Activated naive CD4-positive, alpha-beta T cell treated with anti-CD3 and anti-CD28 coated beads, Interleukin-2, amount 50 U/mL, for 72 hours (primary cell): ENCODE data around the gene TXNDC2. TPM values are rescaled to one million over a fixed set of nuclear protein-coding genes. Genes with fewer than 3 reads are reported as not detected.
A peak's percentile ranks its signal among the peaks of the same experiment; 100 is the strongest.
"Not testable (repeated sequence)": the region's sequence is repeated elsewhere in the genome, so short reads cannot be mapped to it uniquely, and the experiment has no call there.

ENCODE experiments used
- ATAC-seq, 2 donors: fragments of 150-1000 bp; cut with Tn5 transposase; 2 replicates each; pipeline ENCODE4 v1.10.0; 2021; ENCODE audit warnings: mild to moderate bottlenecking in 2 of 2, moderate library complexity in 2 of 2
- DNase-seq, 2 donors: peaks; one replicate each; pipeline ENCODE4 v3.0.0; 2021 to 2022; ENCODE audit warnings: low spot score in 2 of 2
- H3K27ac Mint-ChIP-seq, 2 donors: one replicate each; pipeline ENCODE4 v1.8.0; 2022; ENCODE audit warnings: mild to moderate bottlenecking in 2 of 2, mixed read lengths in 2 of 2
- H3K36me3 Mint-ChIP-seq, 2 donors: one replicate each; pipeline ENCODE4 v1.8.0; 2022; ENCODE audit warnings: mixed read lengths in 2 of 2
- H3K9me3 Mint-ChIP-seq, 2 donors: one replicate each; pipeline ENCODE4 v1.8.0; 2022; ENCODE audit warnings: mixed read lengths in 2 of 2
- total RNA-seq, 2 donors: library from RNA; stranded (reverse); gene quantifications; one replicate each; pipeline ENCODE4 v1.2.3, GENCODE V29; 2022

Gene TXNDC2
- total RNA-seq, 2 donors from 2014 or later = not detected

DNA sequence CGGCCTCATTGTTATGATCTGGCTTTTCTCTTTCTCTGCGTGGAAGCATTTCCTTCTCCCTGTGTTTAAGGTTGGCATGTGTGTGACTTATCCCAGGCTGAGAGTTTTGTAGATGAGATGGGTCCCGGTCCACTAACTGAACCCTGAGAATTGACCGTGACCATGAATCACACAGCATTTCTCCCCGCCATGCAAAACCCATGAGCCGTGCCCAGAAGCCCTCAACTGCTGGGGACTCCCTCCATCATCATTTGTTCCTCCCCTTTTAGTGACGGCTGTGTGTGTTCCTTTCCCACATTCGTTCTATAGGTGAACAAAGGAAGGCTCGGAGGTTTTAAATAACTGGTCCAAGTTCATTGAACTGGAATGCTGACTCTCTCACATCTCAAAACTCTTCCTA, 30.1 kb upstream of the TXNDC2 start:
- Mint-ChIP-seq H3K36me3 (no peaks in the 10 kb centered on the region), H3K27ac (no peak overlapping the region), H3K9me3 (no peaks in the 10 kb centered on the region)
- ATAC-seq (no peak), DNase-seq (no peak)

DNA sequence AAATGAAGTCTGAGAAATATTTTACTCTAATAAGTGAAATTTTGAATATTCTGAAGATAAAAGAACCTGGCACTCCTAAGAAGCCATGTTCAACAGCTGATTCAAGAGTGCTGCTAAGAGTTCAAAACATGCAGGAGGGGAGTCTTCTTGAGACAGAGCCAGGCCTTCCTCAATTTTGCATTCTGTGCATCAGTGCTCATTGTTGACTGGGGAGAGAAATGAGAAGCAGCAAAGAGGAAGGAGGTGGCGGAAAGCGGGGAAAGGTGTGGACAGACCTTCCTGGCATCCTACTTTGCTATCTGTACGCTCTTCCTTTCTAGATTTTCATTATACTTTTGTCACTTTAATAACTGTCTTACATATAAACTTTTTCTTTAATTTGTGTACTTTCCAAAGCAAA, 29.7 kb upstream of the TXNDC2 start:
- DNase-seq (no peak), ATAC-seq (no peak)
- no peaks in the 10 kb centered on the region for H3K36me3 Mint-ChIP-seq
- peak overlapping the region in 1 of 2 donors; percentile 61 for H3K27ac Mint-ChIP-seq
- H3K9me3 Mint-ChIP-seq = no peaks in the 10 kb centered on the region

DNA sequence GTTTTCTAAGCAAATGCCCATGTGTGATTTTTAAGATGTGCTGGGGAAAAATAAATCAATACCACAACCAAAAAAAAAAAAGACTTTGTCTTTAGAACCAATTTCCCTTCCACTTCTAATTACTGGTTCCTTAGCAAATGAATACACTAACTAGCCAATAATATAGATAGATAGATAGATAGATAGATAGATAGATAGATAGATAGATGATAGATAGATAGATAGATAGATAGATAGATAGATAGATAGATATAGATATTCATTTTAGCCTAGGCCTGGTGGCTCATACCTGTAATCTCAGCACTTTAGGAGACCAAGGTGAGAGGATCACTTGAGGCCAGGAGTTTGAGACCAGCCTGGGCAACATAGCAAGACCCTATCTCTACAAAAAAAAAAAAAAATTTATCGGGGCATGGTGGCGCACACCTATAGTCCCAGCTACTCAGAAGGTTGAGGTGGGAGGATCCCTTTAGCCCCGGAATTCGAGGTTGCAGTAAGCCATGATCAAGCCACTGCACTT, 28.2 kb upstream of the TXNDC2 start:
- H3K27ac Mint-ChIP-seq, H3K9me3 Mint-ChIP-seq, ATAC-seq, H3K36me3 Mint-ChIP-seq, DNase-seq: not testable (repeated sequence)

DNA sequence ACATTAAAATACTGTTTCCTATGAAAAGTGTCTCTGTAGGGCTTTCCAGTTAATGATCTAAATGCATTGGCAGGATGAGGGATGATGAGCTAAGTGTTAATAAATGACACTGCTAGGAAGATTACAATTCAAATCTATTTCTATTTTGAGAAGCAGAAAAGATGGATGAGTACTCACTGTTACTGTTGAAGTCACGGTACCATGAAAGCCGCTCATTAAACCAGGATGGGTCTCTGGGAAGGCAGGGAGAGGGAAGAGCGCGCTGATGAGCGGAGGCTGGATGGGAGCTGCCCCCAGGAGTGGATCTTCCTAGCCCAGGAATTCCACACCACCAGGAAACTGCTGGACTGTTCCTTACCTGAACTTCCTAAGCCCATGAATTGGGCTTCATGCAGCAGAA, 27.1 kb upstream of the TXNDC2 start:
- ATAC-seq = no peak
- no peak overlapping the region for H3K27ac Mint-ChIP-seq
- no peaks in the 10 kb centered on the region for H3K9me3 Mint-ChIP-seq
- DNase-seq = no peak
- H3K36me3 Mint-ChIP-seq = no peaks in the 10 kb centered on the region

DNA sequence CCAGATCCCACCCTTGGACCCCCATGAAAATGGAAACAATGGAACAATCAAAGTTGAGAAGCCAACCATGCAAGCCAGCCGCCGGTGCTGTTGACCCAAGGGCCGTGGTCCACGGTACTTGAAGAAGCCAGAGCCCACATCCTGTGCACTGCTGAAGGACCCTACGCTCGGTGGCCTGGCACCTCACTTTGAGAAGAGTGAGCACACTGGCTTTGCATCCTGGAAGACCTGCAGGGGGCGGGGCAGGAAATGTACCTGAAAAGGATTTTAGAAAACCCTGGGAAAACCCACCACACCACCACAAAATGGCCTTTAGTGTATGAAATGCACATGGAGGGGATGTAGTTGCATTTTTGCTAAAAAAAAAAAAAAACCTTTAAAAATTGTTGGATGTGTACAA, 26.5 kb upstream of the TXNDC2 start:
- Mint-ChIP-seq H3K9me3 (no peaks in the 10 kb centered on the region), H3K36me3 (no peaks in the 10 kb centered on the region), H3K27ac (no peak overlapping the region)
- no peak for DNase-seq
- ATAC-seq = no peak

DNA sequence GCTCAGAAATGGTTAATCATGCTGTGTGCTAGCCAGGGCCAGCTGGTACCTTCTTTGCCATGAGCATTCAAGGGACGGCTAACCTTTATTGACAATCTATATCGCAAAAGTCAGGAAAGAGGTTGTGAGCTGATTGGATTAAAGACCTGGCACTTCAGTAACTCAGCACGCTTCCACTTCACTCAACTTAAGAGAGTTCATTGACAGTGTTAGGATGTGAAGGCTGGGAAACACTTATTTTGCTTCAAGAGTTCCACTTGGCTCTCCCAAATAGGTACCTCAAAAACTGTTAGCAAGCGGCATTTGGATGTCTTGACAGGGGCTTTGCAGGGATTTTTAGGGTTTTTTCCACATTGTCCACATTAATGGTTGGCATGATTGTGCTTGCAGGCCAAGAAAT, 25.1 kb upstream of the TXNDC2 start:
- H3K27ac Mint-ChIP-seq = no peak overlapping the region
- DNase-seq = no peak
- peaks cover 5 to 6% of the 10 kb centered on the region in 2 donors for H3K36me3 Mint-ChIP-seq
- peaks cover 4 to 6% of the 10 kb centered on the region in 2 donors for H3K9me3 Mint-ChIP-seq
- no peak for ATAC-seq

DNA sequence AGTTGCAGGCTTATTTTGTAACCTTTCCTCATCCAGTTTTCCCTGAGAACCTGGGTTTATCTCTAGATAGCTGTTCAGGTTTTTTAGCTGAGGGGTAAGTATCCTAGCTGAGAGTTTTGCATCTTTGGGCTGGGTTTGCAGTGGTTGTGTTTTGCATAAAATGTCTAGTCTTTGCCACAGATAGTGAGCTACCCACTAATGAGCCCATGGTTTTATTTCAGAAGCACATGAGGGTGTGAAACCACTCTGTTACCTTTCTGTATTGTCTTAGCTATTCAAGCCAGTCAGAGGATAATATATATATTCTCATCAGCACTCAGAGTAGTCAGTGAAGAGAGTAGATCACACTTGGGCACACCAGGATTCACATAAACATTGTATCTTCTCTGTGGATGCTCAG, 24.6 kb upstream of the TXNDC2 start:
- no peak overlapping the region for H3K27ac Mint-ChIP-seq
- H3K36me3 Mint-ChIP-seq = peaks cover 10 to 11% of the 10 kb centered on the region in 2 donors
- H3K9me3 Mint-ChIP-seq = peaks cover 8 to 11% of the 10 kb centered on the region in 2 donors
- no peak for DNase-seq
- peak in 1 of 2 donors; percentile 45 for ATAC-seq

DNA sequence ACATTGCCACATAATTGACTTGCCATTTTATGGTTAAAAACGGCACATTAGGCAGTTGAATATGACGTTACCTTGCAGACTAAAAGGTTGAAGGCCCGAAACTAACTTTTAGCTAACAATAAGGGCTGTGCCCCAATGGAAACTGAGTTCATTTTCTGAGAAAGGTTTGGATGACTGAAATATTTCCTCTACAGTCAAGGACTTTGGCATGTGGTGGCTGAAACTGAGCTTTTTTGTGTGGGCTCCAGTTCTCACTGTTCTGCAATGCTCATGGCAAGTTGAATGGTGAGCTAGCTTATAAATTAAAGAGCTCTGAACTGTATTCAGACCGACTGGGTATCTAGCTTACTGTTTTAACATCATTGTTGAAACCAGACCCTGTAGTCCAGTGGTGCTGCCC, 23.8 kb upstream of the TXNDC2 start:
- peak; percentile 74 to 94 for ATAC-seq
- DNase-seq = peak in 1 of 2 donors; percentile 6
- Mint-ChIP-seq H3K27ac (no peak overlapping the region), H3K9me3 (peaks cover 10 to 14% of the 10 kb centered on the region in 2 donors), H3K36me3 (peaks cover 13 to 14% of the 10 kb centered on the region in 2 donors)

DNA sequence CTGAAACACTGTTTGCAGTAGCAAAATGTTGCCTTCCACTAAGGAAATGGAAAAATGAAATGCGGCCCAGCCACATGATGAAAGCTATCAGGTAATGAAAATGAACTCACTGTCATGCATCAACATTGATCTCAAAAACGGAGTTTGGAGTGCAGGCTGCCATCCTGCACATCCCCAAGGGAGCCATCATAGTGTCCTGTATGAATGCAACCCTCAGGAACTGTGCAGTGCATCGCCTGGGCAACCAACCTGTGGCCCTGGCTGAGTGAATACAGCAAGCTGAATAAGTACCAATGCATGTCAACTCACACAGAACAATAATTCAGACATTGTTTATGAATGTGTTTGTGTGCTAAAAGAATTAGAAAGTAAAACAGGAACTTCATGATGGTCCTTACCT, 23.1 kb upstream of the TXNDC2 start:
- H3K36me3 Mint-ChIP-seq = peaks cover 13 to 14% of the 10 kb centered on the region in 2 donors
- DNase-seq (no peak), ATAC-seq (no peak)
- peak overlapping the region in 1 of 2 donors; percentile 60 for H3K27ac Mint-ChIP-seq
- peaks cover 10 to 14% of the 10 kb centered on the region in 2 donors for H3K9me3 Mint-ChIP-seq

DNA sequence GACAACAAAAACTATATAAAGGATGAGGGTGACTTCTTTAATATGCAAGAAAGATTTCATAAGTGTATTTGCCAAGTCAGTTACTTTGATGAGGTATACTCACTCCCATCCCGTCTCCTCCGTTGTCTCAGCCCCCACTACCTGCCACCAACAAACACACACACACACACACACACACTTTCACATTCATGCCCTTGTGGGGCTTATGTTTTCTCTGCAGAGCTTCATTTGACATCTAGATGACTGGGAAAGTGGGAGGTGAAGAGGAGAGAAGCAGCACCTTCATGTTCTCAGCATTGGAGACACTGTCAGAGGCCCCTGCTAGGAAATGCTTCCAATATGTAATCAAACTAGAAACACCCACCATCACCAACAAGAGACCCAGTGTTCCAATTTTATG, 22.5 kb upstream of the TXNDC2 start:
- Mint-ChIP-seq H3K27ac (no peak overlapping the region), H3K9me3 (peaks cover 10 to 14% of the 10 kb centered on the region in 2 donors), H3K36me3 (peaks cover 13 to 14% of the 10 kb centered on the region in 2 donors)
- no peak for ATAC-seq
- no peak for DNase-seq

DNA sequence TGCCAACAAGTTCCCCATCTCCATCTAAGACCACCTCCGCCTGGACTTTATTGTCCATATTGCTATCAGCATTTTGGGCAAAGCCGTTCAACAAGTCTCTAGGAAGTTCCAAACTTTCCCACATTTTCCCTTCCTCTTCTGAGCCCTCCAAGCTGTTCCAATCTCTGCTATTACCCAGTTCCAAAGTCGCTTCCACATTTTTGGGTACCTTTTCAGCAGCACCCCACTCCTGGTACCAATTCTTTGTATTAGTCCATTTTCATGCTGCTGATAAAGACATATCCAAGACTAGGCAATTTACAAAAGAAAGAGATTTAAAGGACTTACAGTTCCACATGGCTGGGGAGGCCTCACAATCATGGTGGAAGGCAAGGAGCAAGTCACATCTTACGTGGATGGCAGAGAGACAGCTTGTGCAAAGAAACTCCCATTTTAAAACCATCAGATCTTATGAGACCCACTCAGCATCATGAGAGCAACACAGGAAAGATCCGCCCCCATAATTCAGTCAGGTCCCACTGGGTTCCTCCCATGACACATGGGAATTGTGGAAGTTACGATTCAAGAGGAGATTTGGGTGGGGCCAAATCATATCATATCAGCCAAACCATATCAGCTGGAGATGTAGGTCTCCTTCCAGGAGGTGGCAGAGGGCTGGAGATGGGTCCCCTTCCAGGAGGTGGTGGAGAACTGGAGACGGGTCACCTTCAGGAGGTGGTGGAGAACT, 19.8 kb upstream of the TXNDC2 start:
- H3K9me3 Mint-ChIP-seq = peaks cover 10 to 14% of the 10 kb centered on the region in 2 donors
- ATAC-seq = no peak
- H3K36me3 Mint-ChIP-seq = peaks cover 13 to 14% of the 10 kb centered on the region in 2 donors
- no peak overlapping the region for H3K27ac Mint-ChIP-seq
- DNase-seq = no peak

DNA sequence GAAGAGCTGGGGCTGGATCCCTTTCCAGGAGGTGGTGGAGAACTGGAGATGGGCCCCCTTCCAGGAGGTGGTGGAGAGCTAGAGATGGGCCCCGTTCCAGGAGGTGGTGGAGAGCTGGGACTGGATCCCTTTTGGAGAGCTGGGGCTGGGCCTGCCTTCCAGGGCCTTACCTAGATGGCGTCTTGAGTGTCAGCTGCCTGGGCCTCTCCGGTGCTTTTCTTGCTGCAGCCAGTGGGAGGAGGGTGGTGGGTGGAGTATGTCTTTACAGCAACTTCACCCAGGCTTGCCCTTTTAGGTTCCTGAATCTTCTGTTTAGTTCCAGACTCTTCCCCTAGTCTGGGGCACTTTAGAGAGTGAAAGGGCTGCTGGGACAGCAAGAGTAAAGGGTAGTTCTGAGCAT, 19.1 kb upstream of the TXNDC2 start:
- H3K27ac Mint-ChIP-seq = no peak overlapping the region
- ATAC-seq (no peak), DNase-seq (no peak)
- H3K9me3 Mint-ChIP-seq = peaks cover 10 to 14% of the 10 kb centered on the region in 2 donors
- peaks cover 13 to 14% of the 10 kb centered on the region in 2 donors for H3K36me3 Mint-ChIP-seq

DNA sequence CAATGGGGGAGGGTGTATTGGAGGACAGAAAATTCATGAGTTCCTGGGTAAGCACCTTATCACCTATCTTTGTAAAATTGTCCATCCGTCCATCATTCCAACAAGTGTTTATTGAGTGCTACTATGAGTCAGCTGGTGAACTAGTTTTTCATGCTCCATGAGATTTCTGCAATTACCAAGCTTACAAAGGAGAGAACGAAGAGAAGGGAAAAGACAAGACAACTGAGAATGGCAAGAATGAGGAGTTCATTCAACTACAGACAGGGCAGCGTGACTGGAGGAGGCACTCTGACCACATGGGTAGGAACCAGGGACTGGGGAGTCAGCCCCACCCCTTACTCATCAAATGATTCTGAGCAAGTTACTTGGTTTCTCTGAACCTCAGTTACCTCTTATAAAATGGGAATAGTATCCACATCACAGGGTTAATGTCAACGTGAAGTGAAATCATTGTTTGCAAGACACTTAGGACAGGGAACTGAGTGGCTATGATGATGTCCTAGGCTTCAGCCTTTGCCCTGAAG, 18.6 kb upstream of the TXNDC2 start:
- DNase-seq (no peak), ATAC-seq (no peak)
- Mint-ChIP-seq H3K9me3 (peaks cover 10 to 14% of the 10 kb centered on the region in 2 donors), H3K27ac (no peak overlapping the region), H3K36me3 (peaks cover 13 to 14% of the 10 kb centered on the region in 2 donors)

DNA sequence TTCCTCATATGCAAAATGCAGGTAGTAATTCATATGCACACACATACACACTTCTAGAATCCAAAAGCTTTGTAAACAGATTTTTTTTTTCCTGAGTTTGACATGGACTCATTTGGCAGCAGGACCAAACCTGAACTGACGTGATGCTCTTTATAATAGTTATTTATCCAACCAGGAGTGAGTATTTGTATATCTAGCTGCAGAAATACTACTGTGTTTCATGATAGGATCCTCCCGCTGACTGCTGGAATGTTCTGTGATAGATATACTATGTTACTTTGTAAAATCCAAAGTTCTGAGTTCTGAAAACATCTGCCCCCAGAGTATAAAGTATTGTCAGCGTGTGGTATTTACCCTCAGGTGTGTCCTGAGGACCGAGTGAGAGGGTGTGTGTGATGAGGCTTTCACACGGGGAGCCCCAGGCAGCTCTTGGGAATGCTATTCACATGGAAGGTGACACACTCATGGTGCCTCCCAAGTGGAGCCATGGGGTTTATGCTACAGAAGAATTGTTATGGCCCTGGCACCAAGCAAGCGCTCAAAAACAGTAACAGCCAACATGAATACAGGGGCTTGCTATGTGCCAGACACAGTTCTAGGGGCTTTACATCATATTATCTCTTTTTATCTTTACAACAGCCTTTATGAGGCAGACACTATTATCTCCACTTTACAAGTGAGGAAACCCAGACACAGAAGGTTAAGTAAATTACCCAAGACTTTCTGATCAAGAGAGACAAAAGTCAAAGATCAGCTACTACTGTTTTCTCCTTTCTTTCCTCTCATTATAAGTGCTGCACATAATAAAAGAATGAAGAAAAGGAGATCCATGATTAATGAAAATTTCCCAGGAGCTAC, 16.7 kb upstream of the TXNDC2 start:
- Mint-ChIP-seq H3K36me3 (peaks cover 13 to 14% of the 10 kb centered on the region in 2 donors), H3K27ac (no peak overlapping the region), H3K9me3 (peaks cover 10 to 14% of the 10 kb centered on the region in 2 donors)
- ATAC-seq (no peak), DNase-seq (no peak)

DNA sequence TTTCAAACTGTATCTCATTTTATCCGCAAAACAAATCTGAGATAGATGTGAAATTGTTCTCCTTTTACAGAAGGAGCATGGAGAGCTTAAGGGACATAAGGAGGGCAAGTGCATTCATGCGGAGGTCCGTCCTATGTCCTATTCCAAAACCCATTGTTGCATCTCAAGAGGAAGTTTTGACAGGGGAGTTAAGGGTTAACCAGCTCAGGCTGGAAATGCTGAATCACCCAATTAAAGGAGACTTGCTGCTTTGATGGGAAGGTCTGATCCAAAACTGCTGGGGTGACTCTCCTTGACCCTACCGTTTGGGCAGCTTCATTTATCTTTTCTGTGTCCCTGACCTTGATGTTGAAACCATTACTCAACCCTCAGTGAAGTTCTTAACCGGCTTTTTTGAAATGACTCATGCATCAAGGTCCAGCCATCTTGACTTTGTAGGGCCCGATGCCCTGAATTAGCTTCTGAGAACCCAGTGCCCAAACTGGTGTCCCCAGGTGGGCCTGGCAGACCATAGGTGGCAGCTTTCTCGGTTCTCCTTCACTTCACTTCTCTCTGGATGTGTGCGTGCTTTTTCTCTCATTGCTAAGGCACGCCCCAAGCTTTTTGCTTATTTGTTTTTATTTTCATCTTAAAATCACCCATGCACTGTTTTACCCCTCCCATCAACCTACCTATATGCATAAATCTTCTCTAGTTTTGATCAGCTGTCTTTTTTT, 15.9 kb upstream of the TXNDC2 start:
- H3K36me3 Mint-ChIP-seq = peaks cover 13 to 14% of the 10 kb centered on the region in 2 donors
- ATAC-seq (peak in 1 of 2 donors; percentile 20), DNase-seq (no peak)
- no peak overlapping the region for H3K27ac Mint-ChIP-seq
- H3K9me3 Mint-ChIP-seq = peaks cover 10 to 14% of the 10 kb centered on the region in 2 donors

DNA sequence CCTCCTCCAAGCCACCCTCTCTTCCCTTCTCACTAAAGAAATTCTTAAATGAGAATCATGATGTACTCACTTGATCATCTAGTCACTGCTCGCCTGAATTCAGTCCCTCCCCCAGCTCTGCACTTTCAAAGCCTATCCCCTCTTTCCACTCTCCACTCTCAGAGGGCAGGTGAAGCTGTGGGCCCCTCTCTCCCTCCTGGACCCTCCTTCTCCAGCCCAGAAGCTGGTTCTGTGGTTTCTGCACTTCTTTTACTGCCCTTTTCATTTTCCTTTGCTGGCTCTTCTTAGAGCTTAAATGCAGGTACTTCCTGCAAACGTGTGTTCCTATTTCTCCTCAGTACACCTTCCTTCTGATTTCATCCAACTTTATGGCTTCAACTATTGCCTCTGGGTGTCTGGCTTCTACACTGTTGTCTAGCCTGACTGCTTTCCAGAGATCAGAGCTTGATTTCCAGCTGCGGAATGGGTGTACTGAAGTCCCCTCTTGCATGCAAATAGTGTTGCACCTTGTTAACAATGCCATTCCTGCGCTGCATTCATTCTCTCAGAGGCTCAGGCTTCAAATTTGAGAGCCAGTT, 15.3 kb upstream of the TXNDC2 start:
- peaks cover 9% of the 10 kb centered on the region in 2 donors for H3K36me3 Mint-ChIP-seq
- no peak for DNase-seq
- no peak for ATAC-seq
- no peak overlapping the region for H3K27ac Mint-ChIP-seq
- peaks cover 8 to 9% of the 10 kb centered on the region in 2 donors for H3K9me3 Mint-ChIP-seq
